ENCODE data around the gene SLTM.
"Not testable (repeated sequence)": the region's sequence is repeated elsewhere in the genome, so short reads cannot be mapped to it uniquely, and the experiment has no call there.

The SLTM gene

DNA sequence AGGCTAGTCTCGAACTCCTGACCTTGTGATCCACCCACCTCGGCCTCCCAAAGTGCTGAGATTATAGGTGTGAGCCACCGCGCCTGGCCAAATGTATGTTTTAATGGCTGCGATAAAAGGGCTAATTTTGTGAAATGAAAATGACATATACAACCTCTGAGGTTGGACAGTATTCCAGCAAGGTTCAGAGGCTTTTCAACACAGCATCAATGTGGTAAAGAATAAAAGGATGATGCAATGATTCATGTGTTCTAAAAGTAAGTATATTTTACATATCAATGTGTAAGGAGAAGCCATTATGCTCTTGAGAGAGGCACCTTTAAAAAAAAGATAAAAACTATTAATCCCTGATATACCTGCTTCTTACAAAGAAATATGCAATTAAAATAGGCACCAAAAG is 6.7 kb downstream of the SLTM start:
- DNase-seq = no peak

GRCh38 chr15:58924327-58924726 is 9.2 kb downstream of the SLTM start:
- DNase-seq = no peak

GRCh38 chr15:58923696-58924300 is 9.7 kb downstream of the SLTM start:
- no peak for DNase-seq

DNA sequence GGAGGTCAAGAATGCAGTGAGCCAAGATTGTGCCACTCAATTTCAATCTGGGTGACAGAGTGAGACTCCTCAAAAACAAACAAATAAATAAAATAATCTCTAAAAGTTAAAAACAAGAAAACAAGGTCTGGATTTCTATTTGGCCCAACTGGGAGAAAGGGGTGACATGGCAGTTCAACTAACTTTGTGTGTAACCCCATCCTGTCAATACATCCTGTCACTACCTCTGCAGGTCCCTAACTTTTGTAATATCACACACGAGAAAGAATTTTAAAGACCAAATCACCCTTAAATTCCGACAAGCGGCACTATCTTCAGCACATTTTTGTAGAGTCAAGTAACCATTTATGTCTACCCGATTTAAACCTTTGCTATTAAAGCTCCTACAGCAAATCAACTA is 10.2 kb downstream of the SLTM start:
- no peak for DNase-seq

GRCh38 chr15:58921267-58921790 is 12.2 kb downstream of the SLTM start:
- DNase-seq = no peak

DNA sequence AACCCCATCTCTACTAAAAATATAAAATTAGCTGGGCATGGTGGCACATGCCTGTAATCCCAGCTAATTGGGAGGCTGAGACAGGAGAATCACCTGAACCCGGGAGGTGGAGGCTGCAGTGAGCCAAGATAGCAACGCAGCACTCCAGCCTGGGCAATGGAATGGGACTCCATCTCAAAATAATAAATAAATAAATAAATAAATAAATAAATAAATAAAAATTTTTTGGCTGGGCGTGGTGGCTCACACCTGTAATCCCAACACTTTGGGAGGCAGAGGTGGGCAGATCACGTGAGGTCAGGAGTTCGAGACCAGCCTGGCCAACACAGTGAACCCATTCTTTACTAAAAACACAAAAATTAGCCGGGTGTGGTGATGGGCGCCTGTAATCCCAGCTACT is 13.0 kb downstream of the SLTM start:
- DNase-seq = not testable (repeated sequence)

- DNase-seq = no peak
Measured at GRCh38 chr15:58919232-58919631, 14.2 kb downstream of the SLTM start.

GRCh38 chr15:58918239-58918638 is 15.2 kb downstream of the SLTM start:
- DNase-seq = no peak

DNA sequence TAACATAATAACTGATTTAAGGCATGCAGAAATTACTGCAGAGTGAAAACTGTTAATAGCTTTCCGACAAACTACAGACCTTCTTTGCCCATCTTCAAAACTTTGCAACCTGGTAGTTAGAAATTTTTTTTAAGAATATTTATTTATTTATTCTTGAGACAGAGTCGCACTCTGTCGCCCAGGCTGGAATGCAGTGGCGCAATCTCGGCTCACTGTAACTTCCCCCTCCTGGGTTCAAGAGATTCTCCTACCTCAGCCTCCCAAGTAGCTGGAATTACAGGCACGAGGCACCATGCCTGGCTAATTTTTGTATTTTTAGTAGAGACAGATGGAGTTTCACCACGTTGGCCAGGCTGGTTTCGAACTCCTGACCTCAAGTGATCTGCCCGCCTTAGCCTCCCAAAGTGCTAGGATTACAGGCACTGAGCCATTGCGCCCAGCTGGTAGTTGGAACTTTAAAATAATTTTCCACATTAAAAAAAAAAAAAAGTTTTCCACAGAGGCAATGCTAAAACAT is 15.8 kb downstream of the SLTM start:
- not testable (repeated sequence) for DNase-seq

DNA sequence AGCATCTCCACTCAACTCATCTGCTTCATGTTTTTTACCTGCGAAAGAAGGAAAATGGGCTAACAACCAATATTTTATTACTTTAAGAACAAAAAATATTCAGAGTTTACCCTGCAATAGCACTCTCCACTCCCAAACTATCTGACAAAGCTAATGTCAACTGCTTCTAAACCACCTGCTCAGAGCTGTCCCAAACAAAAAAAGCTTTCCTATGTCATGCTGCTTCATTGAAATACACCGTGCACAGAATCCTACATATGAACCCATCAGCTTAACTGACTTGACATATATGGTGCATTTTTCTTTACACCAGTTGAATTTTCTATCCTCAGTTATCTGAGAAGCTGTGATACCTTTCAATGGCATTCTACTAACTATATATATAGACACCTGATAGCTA is 16.5 kb downstream of the SLTM start:
- no peak for DNase-seq

GRCh38 chr15:58910456-58910855 is 23.0 kb downstream of the SLTM start:
- no peak for DNase-seq

- no peak for DNase-seq
Measured at GRCh38 chr15:58909616-58910015, 23.9 kb downstream of the SLTM start.

GRCh38 chr15:58908550-58909309 is 24.7 kb downstream of the SLTM start:
- DNase-seq = no peak

DNA sequence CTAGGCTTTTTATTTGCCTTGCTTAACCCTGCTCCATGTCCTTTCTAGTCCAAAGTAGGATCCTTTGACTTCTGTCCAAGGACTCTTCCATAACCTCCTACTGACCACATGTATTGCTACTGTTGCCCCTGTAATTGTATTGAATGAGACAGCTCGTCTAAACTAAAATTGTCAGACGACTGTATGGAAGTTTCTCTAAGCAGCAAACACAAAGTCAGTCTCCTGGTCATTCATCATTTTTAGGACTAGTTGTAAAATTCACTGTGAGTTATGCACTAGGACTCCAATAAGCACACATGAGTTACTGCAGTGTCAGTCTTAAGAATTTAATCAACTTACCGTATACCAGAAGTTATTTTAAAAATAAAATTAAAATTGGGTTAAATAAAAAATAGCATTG is 32.8 kb downstream of the SLTM start:
- no peak for DNase-seq

DNA sequence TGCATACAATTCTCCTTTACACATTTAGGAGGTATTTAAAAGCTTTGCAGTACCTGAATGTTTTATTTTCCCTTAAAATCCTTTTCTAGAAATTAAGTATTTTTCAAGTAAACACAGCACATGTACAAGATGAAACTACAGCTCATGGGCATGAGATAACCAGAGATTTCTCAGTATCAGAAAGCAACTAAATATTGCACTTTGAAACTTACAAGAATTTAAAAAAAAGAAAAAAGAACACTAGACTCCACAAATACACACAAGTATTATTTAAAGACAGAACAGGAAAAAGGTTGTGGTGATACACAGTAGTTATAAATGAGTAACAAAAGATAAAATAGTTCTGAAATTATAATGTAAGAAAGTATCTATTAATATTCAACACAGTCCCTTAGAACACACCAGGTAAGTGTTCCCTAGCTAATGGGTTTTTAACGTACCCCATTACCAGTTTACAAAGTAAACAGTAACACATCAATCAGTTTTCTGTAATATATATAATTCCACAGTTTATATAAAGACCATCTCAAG is 35.3 kb downstream of the SLTM start:
- no peak for DNase-seq

- DNase-seq = no peak
Measured at GRCh38 chr15:58889363-58889762, 44.1 kb downstream of the SLTM start.

DNA sequence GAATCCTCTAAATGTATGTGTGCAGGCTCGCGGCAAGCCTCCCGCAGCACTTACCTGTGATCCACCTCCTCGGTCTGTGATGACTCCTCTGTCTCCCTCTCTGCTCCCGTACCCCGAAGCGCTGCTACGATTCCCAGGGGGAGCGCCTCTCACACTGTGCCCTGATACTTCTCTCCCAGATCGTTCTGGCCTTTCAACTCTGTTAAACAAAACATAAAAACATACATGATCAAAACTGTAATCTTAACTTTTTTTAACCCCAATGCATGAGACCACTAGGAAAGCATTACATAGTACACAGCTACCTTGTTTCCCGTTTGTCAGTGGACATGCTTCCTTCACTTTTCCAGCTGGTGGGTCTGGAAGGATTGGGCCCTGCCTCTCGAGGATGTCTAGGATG is 46.6 kb downstream of the SLTM start:
- no peak for DNase-seq

DNA sequence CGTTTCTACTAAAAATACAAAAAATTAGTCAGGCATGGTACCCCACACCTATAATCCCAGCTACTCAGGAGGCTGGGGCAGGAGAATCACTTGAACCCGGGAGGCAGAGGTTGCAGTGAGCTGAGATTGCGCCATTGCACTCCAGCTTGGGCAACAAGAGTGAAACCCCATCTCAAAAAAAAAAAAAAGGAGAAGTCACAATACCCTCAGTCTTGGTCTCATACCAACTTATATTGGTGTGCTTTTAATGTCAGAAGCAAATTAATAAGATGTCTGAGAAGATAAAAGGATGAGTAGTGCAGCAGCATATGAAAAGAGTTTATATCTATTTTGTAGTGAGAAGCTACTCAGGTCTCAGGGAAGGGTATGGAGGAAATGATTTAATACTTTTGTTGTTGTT is 49.6 kb downstream of the SLTM start:
- DNase-seq = not testable (repeated sequence)

- no peak for DNase-seq
Measured at GRCh38 chr15:58882243-58882642, 51.2 kb downstream of the SLTM start.

DNA sequence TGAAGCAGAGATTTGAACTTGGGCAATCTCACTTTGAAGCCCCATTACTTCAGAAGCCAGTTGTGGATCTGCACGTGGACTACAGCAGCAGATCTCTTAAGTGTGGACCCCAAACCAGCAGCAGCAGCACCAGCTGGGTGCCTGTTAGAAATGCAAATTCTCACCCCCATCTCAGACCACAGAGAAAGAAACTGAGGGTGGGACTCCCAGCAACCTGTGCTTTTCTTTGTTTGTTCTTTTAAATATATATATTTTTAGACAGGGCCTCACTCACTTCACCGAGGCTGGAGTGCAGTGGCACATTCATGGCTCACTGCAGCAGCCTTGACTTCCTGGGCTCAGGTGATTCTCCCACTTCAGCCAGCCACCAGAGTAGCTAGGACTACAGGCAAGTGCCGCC is 53.2 kb downstream of the SLTM start:
- no peak for DNase-seq

- no peak for DNase-seq
Measured at GRCh38 chr15:58877999-58878825, 55.3 kb downstream of the SLTM start.

DNA sequence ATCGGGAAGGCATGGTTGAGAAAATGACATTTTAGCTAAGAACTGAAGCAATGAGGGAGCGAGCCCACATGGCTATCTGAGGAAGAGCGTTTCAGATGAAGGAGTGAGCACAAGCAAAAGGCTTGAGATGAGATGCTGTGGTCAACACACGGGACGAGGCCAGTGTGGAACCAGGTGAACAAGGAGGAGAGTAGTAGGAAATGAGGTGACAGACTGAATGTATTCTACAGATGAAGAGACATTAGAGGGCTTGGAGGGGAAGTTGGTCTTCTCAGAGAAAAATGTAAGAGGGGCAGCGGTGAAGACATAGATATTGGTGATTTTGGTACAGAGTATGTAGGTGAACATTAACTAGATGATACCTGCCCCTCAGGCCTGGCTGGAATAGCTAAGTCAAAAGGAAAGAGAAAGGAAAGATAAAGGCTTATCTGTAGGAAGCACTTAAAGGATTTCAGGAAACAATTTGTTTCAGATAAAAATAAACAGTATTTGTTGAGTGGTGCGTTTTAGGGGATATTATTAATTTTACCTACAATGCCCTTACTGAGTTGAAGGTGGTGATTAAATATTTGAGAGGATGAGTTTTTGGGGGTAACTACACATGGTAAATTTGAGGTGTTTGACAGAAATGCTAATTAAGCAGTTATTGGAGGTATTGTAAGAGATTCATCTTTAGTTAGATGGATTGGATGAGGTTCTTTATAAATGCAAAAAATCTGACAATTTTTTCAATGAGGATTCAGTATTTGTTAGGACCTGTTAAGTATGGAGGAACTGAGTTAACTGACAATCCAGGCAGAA is 57.0 kb downstream of the SLTM start:
- no peak for DNase-seq
